Measurements from ENCODE around the gene ADARB2.
"Not testable (repeated sequence)": the region's sequence is repeated elsewhere in the genome, so short reads cannot be mapped to it uniquely, and the experiment has no call there.

Gene ADARB2

GRCh38 chr10:1542941-1543340 is 194.4 kb downstream of the ADARB2 start:
- no peak for TF ChIP-seq ZFX (IDR thresholded peaks at IDR 0.05; ENCODE audit: borderline replicate concordance)
- TF ChIP-seq CTCF (IDR thresholded peaks at IDR 0.05): no peak
- H3K27ac ChIP-seq: no peak overlapping the region

GRCh38 chr10:1540144-1540543 is 197.2 kb downstream of the ADARB2 start:
- no peak for TF ChIP-seq CTCF (IDR thresholded peaks at IDR 0.05)
- no peak for TF ChIP-seq ZFX (IDR thresholded peaks at IDR 0.05; ENCODE audit: borderline replicate concordance)

GRCh38 chr10:1539216-1539615 is 198.1 kb downstream of the ADARB2 start:
- TF ChIP-seq ZFX (IDR thresholded peaks at IDR 0.05; ENCODE audit: borderline replicate concordance) (no peak), CTCF (IDR thresholded peaks at IDR 0.05) (no peak)
- H3K27ac ChIP-seq: no peak overlapping the region

More at GRCh38 chr10:1540144-1540543, 197.2 kb downstream of the ADARB2 start:
- no peak overlapping the region for H3K27ac ChIP-seq

GRCh38 chr10:1538531-1539061 is 198.7 kb downstream of the ADARB2 start:
- H3K27ac ChIP-seq: no peak overlapping the region
- no peak for TF ChIP-seq CTCF (IDR thresholded peaks at IDR 0.05)
- TF ChIP-seq ZFX (IDR thresholded peaks at IDR 0.05; ENCODE audit: borderline replicate concordance): no peak

GRCh38 chr10:1538121-1538520 is 199.2 kb downstream of the ADARB2 start:
- H3K27ac ChIP-seq: no peak overlapping the region
- TF ChIP-seq ZFX (IDR thresholded peaks at IDR 0.05; ENCODE audit: borderline replicate concordance): no peak
- no peak for TF ChIP-seq CTCF (IDR thresholded peaks at IDR 0.05)

- not testable (repeated sequence) for H3K27ac ChIP-seq
Measured at GRCh38 chr10:1537449-1537848, 199.9 kb downstream of the ADARB2 start.

- H3K27ac ChIP-seq: no peak overlapping the region
- TF ChIP-seq CTCF (IDR thresholded peaks at IDR 0.05): no peak
- no peak for TF ChIP-seq ZFX (IDR thresholded peaks at IDR 0.05; ENCODE audit: borderline replicate concordance)
Measured at GRCh38 chr10:1536341-1536740, 201.0 kb downstream of the ADARB2 start.

GRCh38 chr10:1535301-1535965 is 201.9 kb downstream of the ADARB2 start:
- TF ChIP-seq ZFX (IDR thresholded peaks at IDR 0.05; ENCODE audit: borderline replicate concordance) (no peak), CTCF (IDR thresholded peaks at IDR 0.05) (no peak)
- H3K27ac ChIP-seq: no peak overlapping the region
